Suprapubic skin (tissue), 4 donors: ENCODE measurements around the gene CERS3.

Source experiments
- POLR2A ChIP-seq, 2 donors: fragments of 450-650 bp; IDR thresholded peaks; one replicate each; pipeline ENCODE4 v1.6.1; 2017; ENCODE audit warnings: antibody characterized with exemption in 2 of 2, mild to moderate bottlenecking in 2 of 2, moderate library complexity in 2 of 2
- POLR2AphosphoS5 ChIP-seq, 3 donors: sonication (generic); formaldehyde crosslinking; IDR thresholded peaks; one replicate each; pipeline ENCODE4 v1.6.1; 2017; ENCODE audit warnings: antibody characterized with exemption in 3 of 3
- TF ChIP-seq, protein P1 (sequence below), 2 donors: fragments of 200-600 bp in 1 of 2; fragments of 450-650 bp in 1 of 2; sonication (generic) in 1 of 2; IDR thresholded peaks; one replicate each; pipeline ENCODE4 v1.5.1; 2016 to 2019; ENCODE audit warnings: antibody characterized with exemption in 2 of 2, mild to moderate bottlenecking in 1 of 2, moderate library complexity in 1 of 2

DNA sequence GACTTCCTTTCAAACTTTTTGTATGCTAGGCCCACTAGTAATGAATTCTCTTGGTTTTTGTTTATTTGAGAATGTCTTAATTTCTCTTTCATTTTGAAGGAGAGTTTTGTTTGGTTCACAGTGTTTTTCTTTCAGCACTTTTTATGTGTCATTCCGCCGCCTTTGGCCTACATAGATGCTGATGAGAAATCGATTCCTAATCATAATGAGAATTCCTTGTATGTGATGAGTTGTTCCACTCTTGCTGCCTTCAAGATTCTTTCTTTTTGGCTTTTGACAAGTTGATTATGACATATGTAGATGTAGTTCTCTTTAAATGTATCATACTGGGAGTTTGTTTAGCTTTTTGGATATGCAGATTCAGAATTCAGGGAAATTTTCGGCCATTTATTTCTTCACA lies 35.5 kb downstream of the CERS3 start:
- TF ChIP-seq, protein P1, sequence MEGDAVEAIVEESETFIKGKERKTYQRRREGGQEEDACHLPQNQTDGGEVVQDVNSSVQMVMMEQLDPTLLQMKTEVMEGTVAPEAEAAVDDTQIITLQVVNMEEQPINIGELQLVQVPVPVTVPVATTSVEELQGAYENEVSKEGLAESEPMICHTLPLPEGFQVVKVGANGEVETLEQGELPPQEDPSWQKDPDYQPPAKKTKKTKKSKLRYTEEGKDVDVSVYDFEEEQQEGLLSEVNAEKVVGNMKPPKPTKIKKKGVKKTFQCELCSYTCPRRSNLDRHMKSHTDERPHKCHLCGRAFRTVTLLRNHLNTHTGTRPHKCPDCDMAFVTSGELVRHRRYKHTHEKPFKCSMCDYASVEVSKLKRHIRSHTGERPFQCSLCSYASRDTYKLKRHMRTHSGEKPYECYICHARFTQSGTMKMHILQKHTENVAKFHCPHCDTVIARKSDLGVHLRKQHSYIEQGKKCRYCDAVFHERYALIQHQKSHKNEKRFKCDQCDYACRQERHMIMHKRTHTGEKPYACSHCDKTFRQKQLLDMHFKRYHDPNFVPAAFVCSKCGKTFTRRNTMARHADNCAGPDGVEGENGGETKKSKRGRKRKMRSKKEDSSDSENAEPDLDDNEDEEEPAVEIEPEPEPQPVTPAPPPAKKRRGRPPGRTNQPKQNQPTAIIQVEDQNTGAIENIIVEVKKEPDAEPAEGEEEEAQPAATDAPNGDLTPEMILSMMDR (IDR thresholded peaks at IDR 0.05) = no peak
- TF ChIP-seq POLR2A (IDR thresholded peaks at IDR 0.05) (no peak), POLR2AphosphoS5 (IDR thresholded peaks at IDR 0.05) (no peak)
